ENCODE data around the gene PUS10. TPM values are rescaled to one million over a fixed set of nuclear protein-coding genes. Genes with fewer than 3 reads are reported as not detected.

The PUS10 gene
- polyA plus RNA-seq, 1 experiment = 10.2 TPM

GRCh38 chr2:60899892-60900249 is 118.2 kb downstream of the PUS10 start:
- Histone ChIP-seq H3K4me3 (ENCODE audit: low read depth, low read length) (no peak overlapping the region), H3K27me3 (ENCODE audit: control insufficient read depth, insufficient read depth, low read length) (no peaks in the 10 kb centered on the region), H3K9me3 (ENCODE audit: control insufficient read depth, insufficient read depth, low read length) (no peaks in the 10 kb centered on the region), H3K27ac (ENCODE audit: low read depth, low read length) (no peak overlapping the region)
- no peak for TF ChIP-seq CTCF (IDR thresholded peaks at IDR 0.05; ENCODE audit: low read depth, low read length)
- POLR2A ChIA-PET = no interaction called here
- DNase-seq (ENCODE audit: low read depth, low spot score) = no peak
- CTCF ChIA-PET = interaction anchor here (0.9 kb wide), 1 partner anchor 35 kb away, joined by 3 read pairs; no protein-coding TSS in a partner anchor

- DNase-seq (ENCODE audit: low read depth, low spot score) = no peak
- ChIA-PET POLR2A (no interaction called here), CTCF (interaction anchor here (0.9 kb wide), 1 partner anchor 35 kb away, joined by 3 read pairs; no protein-coding TSS in a partner anchor)
- H3K4me3 ChIP-seq (ENCODE audit: low read depth, low read length) = no peak overlapping the region
- TF ChIP-seq CTCF (IDR thresholded peaks at IDR 0.05; ENCODE audit: low read depth, low read length) = no peak
- no peak overlapping the region for H3K27ac ChIP-seq (ENCODE audit: low read depth, low read length)
- H3K9me3 ChIP-seq (ENCODE audit: control insufficient read depth, insufficient read depth, low read length) = no peaks in the 10 kb centered on the region
- no peaks in the 10 kb centered on the region for H3K27me3 ChIP-seq (ENCODE audit: control insufficient read depth, insufficient read depth, low read length)
Measured at GRCh38 chr2:60899230-60899891, 118.7 kb downstream of the PUS10 start.

- no peaks in the 10 kb centered on the region for H3K27me3 ChIP-seq (ENCODE audit: control insufficient read depth, insufficient read depth, low read length)
- H3K4me3 ChIP-seq (ENCODE audit: low read depth, low read length) = no peak overlapping the region
- DNase-seq (ENCODE audit: low read depth, low spot score) = no peak
- TF ChIP-seq CTCF (IDR thresholded peaks at IDR 0.05; ENCODE audit: low read depth, low read length) = no peak
- no peak overlapping the region for H3K27ac ChIP-seq (ENCODE audit: low read depth, low read length)
- ChIA-PET CTCF (no interaction called here), POLR2A (no interaction called here)
- no peaks in the 10 kb centered on the region for H3K9me3 ChIP-seq (ENCODE audit: control insufficient read depth, insufficient read depth, low read length)
Measured at GRCh38 chr2:60898567-60898966, 119.5 kb downstream of the PUS10 start.

Small RNA genes within 50 kb of the gene (small RNA-seq; reads per million reads assigned to genes)
- gene RNA5SP95 (ENCODE audit: insufficient read length, low read depth) (not detected), gene RNU4-51P (ENCODE audit: insufficient read length, low read depth) (not detected)

Other genes with a start within 250 kb of the PUS10 start
- 3.2 and 3.3 TPM in 2 replicates for gene REL, start 136.7 kb downstream of the PUS10 start, polyA plus RNA-seq (2011; rRNA removed)
- 23.7 and 27.8 TPM in 2 replicates for gene PEX13, start 535 bp downstream of the PUS10 start, polyA plus RNA-seq (2011; rRNA removed)
- gene SANBR, start 47.6 kb upstream of the PUS10 start, polyA plus RNA-seq (2011; rRNA removed) = 7.9 and 10.8 TPM in 2 replicates
- gene C2orf74, start 143.9 kb upstream of the PUS10 start, polyA plus RNA-seq (2011; rRNA removed) = 15.3 and 21.7 TPM in 2 replicates